ENCODE data around the gene KCNG2.

KCNG2 gene

DNA sequence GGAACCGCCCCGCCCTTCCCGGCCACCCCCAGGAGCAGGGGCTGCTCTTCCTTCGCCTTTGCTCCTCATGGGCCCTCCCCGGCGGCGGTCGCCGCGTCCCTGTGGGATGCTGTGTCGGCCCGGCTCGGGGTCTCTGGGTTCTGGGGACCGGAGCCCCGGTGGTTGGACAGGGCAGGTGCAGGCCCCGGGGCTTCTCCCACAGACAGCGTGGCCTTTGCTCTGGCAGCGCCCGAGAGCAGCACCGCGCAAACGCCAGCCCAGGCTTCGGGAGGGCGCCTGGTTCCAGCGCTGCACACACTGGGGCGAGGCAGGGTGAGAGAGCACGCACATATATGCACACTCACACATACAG, 9.0 kb upstream of the KCNG2 start:
- Histone ChIP-seq H3K36me3 (no peaks in the 10 kb centered on the region), H3K27me3 (peaks cover 73% of the 10 kb centered on the region), H3K4me3 (ENCODE audit: low read depth in 1 of 2, low read length in 1 of 2) (no peak overlapping the region), H3K27ac (no peak overlapping the region), H3K9me3 (no peaks in the 10 kb centered on the region), H3K4me1 (ENCODE audit: control insufficient read depth in 1 of 2, insufficient read depth in 1 of 2, low read depth in 1 of 2, low read length in 1 of 2) (peaks cover 43 to 57% of the 10 kb centered on the region in 2 experiments)
- TF ChIP-seq, protein P1, sequence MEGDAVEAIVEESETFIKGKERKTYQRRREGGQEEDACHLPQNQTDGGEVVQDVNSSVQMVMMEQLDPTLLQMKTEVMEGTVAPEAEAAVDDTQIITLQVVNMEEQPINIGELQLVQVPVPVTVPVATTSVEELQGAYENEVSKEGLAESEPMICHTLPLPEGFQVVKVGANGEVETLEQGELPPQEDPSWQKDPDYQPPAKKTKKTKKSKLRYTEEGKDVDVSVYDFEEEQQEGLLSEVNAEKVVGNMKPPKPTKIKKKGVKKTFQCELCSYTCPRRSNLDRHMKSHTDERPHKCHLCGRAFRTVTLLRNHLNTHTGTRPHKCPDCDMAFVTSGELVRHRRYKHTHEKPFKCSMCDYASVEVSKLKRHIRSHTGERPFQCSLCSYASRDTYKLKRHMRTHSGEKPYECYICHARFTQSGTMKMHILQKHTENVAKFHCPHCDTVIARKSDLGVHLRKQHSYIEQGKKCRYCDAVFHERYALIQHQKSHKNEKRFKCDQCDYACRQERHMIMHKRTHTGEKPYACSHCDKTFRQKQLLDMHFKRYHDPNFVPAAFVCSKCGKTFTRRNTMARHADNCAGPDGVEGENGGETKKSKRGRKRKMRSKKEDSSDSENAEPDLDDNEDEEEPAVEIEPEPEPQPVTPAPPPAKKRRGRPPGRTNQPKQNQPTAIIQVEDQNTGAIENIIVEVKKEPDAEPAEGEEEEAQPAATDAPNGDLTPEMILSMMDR (IDR thresholded peaks at IDR 0.05) = no peak

DNA sequence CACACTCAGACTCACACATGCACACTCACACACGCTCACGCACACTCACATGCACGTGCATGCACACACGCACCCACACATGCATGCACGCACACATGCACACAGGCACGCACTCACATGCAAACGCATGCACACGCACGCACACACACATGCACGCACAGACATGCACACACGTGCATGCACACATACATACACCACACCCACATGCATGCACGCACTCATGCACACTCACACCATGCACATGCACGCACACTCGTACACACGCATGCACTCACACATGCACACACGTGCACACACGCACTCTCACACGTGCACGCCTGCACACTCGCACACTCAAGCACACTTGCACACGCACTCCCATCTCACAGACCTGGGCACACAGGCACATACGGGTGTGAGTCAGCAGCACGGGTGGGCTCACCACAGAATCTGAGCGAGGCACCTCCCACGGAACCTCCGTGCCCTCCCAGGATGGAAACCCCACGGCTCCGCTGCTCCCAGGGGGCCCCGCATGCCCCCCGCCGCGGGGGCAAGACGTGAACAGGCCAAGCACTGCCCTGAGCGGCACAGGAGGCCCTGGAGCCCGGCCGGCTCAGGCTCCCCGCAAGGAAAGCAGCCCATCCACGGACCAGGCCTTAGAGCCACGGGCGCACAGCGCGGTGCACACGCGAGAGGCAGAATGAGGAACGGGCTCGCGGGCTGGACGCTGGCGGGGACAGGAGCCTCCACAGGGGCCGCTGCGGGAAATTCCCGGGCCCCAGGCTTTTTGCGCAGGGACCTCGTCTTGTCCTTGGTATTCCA, 8.4 kb upstream of the KCNG2 start:
- peaks cover 69% of the 10 kb centered on the region for H3K27me3 ChIP-seq

DNA sequence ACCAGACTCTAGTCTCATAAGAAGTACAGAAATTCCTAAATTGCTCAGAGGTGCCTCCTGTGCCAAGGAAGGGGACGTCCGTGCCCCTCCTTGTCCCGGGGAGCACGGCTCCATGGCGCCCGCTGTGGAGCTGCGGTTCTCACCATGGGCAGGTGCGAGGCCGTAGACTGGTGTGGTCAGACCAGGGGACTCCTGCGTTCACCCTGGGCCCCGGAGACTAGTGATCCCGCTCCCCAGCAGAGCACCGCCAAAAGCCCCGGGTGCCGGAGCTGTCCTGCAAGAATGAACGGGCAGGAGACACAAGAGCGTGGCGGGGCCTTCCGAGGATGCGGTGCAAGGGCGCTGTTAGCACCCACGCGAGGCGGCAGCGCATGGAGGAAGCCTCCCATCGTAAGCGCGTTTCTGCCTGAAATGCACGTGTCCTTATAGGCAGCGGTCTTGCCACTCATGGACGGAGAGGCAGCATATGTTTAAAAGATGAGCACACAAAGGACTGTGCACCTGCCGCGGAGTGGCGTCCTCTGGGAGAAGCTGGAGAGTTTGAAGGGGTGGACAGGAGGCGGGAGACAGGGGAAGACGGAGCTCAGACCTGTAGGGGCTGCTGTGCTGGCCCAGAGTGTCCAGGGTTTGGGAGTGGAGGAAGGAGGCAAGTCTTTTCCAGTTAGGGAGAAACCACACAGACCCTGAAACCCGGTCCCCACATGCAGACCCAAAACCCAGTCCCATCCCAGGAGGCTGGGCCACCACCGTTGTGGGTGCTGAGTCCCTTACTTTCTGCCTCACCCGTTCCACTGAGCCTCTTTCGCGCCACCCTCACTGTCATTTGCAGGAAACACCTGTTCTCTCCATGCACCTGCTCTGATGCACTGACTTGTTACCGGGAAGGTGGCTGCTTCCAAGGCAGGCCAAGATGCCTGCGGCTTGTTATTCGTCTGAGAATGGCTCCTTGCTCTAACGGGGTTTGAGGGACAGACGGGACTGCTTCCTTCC, 7.5 kb upstream of the KCNG2 start:
- Histone ChIP-seq H3K27ac (no peak overlapping the region), H3K4me3 (ENCODE audit: low read depth in 1 of 2, low read length in 1 of 2) (peak overlapping the region in 1 of 2 experiments; percentile 63), H3K27me3 (peaks cover 60% of the 10 kb centered on the region), H3K4me1 (ENCODE audit: control insufficient read depth in 1 of 2, insufficient read depth in 1 of 2, low read depth in 1 of 2, low read length in 1 of 2) (peaks cover 58 to 72% of the 10 kb centered on the region in 2 experiments), H3K9me3 (no peaks in the 10 kb centered on the region), H3K36me3 (no peaks in the 10 kb centered on the region)
- TF ChIP-seq, protein P1 (IDR thresholded peaks at IDR 0.05) = no peak

More for the DNA sequence above, 8.4 kb upstream of the KCNG2 start:
- Histone ChIP-seq H3K4me3 (ENCODE audit: low read depth in 1 of 2, low read length in 1 of 2) (no peak overlapping the region), H3K36me3 (no peaks in the 10 kb centered on the region), H3K9me3 (no peaks in the 10 kb centered on the region), H3K27ac (no peak overlapping the region), H3K4me1 (ENCODE audit: control insufficient read depth in 1 of 2, insufficient read depth in 1 of 2, low read depth in 1 of 2, low read length in 1 of 2) (peaks cover 49 to 63% of the 10 kb centered on the region in 2 experiments)
- TF ChIP-seq, protein P1 (IDR thresholded peaks at IDR 0.05) = no peak

DNA sequence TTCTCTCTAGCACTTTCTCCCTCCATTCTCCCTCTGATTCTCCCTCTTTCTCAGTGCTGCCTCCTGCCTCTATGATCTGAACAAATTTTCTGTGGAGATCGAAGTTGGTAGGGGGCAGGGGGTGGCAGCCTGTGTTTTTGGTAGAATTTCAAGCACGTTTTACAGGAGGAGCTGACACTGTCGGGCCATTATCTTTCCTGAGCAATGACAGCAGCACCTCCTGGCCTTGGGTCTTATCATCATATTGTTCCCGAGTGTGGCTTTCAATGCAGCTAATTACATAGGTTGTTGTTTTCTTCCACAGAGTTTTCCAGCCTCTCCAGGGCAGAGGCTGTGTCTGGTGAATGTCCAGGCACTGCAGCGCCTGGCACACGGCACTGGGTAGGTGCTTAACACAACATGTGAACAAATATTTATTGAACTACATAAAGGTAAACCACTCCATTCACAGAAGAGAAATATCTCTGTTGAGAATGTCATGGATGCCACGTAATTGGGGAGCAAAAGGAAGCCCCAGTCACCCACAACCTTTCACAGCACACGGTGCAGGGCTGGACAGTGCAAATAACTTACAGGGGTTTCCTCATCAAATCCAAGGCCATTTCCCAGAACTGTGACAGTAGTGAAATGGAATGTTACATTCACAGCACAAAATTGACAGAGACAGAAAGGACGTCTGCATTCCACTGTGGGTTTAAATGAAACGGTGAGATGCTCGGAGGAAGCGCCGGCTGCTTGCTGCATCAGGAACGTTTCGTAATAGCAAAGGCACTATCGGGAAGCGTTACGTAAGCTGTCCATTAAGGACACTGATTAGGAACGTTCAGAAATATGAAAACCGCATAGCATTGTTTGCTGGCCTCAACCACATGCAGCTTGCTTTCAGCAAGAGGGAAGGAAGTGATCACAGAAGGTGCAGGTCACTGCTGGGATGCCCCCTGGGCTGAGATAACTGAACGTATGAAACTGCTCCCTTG, 6.5 kb upstream of the KCNG2 start:
- H3K36me3 ChIP-seq = no peaks in the 10 kb centered on the region
- H3K27ac ChIP-seq = peak overlapping the region; percentile 79
- peaks cover 57% of the 10 kb centered on the region for H3K27me3 ChIP-seq
- peak overlapping the region; percentile 60 to 63 for H3K4me3 ChIP-seq (ENCODE audit: low read depth in 1 of 2, low read length in 1 of 2)
- TF ChIP-seq, protein P1 (IDR thresholded peaks at IDR 0.05) = no peak
- H3K9me3 ChIP-seq = no peaks in the 10 kb centered on the region
- peaks cover 67 to 79% of the 10 kb centered on the region in 2 experiments for H3K4me1 ChIP-seq (ENCODE audit: control insufficient read depth in 1 of 2, insufficient read depth in 1 of 2, low read depth in 1 of 2, low read length in 1 of 2)

Data from neutrophil (primary cell).